Activated CD8-positive, alpha-beta memory T cell treated with anti-CD3 and anti-CD28 coated beads, Interleukin-2, amount 50 U/mL, for 1 hour (primary cell): ENCODE data around the gene CCK.

ENCODE experiments used
- DNase-seq: peaks from one replicate; pipeline ENCODE4 v3.0.0-alpha.2; 2020; ENCODE audit errors: extremely low read depth

The CCK gene

DNA sequence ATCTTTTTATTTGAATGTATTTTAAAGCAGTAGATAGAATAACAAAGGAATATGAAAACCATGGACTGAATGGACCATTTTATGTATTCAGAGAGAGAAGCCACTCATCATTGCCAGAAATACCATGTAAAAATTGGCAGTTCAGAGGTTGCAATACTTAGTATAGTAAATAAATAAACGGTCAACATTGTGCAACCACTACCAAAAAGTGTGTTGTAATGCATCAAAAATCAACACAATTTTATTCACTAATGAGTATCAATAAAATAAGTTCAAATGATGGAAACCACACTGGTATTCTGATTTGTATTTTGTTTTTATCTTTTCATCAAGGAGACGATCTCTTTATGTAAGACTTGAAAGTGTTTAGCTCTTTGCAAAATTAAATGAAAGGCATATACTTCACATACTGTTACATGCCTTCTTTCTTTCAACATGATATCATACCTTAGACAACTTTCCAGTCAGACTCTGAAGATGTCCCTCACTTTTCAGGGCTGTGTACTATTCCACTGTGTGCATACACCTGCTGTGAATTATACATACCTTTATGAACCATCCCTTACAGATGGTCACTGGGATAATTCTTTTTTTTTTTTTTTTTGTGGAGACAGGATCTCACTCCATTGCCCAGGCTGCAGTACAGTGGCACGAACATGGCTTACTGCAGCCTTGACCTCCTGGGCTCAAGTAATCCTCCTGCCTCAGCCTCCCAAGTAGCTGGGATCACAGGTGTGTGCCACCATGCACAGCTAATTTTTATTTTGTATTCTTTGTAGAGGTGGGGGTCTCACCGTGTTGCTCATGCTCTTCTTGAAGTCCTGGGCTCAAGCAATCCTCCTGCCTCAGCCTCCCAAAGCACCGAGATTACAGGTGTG lies 40.3 kb downstream of the CCK start:
- no peak for DNase-seq

GRCh38 chr3:42224658-42225421 lies 41.1 kb downstream of the CCK start:
- no peak for DNase-seq

DNA sequence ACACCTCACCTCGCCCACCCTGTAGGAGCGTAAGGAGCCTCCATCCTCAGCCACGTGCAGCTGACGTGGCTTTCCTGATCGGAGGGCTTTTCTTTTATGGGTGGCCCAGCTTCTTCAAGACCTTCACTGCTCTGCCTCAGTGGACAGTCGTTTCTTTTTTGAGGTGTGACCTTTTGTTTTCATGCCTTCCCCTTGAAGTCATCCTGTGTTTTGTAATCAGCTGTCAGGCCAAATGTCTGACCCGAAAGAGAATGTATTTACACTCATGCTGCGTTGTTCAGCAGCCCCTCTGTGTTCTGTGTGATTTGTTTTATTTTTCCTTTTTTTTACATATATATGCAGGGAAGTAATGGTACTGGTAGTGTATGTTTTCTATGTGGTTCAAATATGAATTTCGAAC lies 41.8 kb downstream of the CCK start:
- DNase-seq = no peak

- DNase-seq = no peak
These were observed 42.9 kb downstream of the CCK start for GRCh38 chr3:42222942-42223693.

DNA sequence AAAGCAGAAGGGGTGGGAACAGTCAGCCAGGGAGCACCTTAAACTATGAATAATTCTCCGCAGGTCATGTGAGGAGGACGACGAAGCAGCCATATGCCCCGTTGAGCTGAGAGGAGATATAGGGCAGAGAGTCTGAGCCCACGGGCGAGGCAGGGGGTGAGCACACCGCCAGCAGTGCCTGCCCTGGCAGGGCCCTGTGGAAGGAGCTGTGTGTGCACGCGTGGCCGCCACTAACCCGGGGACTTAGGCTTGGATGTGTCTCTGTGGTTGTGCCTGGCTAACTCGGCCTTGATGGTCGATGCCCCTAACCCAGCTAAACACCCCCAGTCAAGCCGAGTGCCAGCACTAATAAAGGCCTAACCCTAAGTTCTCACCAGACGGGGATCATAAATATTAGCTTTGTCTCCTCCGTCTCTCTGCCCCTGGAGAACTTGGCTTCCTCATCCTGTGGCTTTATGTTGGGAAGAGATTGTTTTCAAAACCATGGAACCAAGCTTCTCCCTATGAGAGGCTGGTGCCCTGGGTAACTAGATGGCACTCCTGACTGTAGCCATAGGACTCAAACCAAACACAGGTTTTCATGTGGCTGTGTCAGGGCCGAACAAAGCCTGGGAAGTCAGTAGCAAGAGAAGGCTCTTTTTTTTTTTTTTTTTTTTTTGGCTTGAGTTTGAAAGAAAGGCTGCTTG lies 45.4 kb downstream of the CCK start:
- DNase-seq = no peak

DNA sequence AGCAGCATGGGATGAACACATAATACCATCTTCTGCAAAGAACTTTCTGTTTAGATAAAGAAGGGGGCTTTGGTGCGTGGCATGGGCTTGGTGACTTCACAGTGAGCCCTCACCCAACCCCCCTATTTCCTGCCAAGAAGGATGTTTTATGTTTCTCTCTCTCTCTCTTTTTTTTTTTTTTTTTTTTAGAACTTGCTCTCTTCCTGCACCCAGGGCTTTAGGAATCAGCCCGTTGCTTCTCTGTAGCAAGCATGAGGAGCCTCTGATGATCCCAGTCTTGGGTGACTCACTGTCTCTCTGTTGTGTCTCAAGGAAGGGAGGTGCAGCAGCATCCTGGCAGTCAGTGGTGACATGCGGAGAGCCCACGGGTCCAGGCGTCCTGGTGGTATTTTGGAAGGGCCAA lies 49.1 kb downstream of the CCK start:
- DNase-seq = no peak

DNA sequence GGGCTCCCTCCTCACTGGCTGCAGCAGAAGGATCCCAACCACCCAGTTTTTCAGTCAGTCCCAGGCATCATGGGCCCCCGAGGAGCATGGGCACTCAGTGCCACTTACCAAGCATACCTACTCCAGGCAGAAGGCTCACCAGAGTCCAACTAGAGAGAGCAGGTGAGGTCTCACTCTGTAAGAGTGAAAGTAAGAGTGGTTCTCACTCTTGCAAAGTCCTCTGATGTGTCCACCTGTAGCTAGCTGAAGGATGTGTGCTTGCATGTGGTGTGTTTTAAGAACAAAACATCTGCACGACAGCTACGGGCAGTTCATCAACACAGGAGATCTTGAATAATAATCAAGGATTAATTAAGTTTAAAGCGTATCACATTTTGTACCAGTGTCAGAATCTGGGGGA lies 49.7 kb downstream of the CCK start:
- DNase-seq = no peak

DNA sequence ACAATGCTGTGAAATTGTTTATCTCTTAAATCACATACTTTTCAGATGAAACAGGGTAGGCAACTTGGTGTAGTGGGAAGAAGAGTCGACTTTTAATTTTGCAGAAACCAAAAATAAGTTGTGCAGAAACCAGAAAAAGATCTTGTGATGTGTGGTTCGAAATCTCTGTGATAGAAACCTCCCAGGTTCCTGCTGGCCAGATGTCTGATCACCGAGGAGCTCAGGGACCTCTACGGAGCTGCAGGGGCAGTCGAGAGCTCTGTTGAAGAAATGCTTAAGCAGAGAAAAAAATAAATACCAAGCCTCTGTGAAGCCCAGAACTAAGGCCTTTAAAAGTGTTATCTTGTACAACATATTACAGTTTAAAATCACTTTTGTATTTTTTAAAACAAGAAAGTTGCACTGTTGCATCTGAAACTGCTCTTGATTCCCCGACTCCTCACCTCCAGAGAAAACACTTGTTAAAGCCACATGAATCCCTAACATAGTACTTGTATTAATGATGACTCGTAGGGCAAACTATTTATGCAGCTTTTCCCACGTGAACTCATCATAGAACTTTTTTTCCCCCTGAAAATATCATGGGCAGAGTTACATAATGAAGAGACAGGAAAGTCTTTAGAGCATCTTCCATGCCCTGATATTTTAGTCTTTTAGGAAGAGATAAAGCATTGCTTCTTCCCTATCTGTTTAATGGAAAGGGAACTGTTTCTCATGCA lies 51.3 kb downstream of the CCK start:
- DNase-seq = no peak

- DNase-seq = no peak
These were observed 51.9 kb downstream of the CCK start for GRCh38 chr3:42214064-42214463.

GRCh38 chr3:42213417-42213816 lies 52.6 kb downstream of the CCK start:
- DNase-seq = no peak

- no peak for DNase-seq
These were observed 55.3 kb downstream of the CCK start for GRCh38 chr3:42210726-42211125.

DNA sequence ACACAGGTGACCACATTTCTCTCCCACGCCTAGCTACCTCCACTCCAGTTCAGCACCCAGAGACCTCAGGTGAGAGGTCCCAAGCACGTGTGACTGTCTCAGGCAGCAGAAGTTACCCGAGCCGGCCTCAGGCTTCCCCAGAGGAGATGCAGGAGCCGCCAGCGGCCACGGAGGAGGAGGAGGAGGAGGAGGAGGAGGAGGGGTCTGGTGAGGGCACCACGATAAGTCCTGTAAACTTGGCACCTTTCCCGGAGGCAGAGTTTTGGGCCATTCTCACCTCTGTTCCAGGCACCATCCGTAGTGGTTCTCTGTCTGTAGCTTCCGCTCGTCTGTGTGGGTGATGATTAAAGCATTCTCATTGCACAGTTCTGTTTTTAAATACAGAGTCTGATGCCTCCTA lies 56.1 kb downstream of the CCK start:
- DNase-seq = no peak
